Measurements from ENCODE around the gene SERPINA12. TPM values are rescaled to one million over a fixed set of nuclear protein-coding genes. Genes with fewer than 3 reads are reported as not detected.

The SERPINA12 gene
- total RNA-seq, 1 experiment from 2014 or later, result not detected

GRCh38 chr14:94558842-94559241 is 49.6 kb upstream of the SERPINA12 start:
- Histone ChIP-seq H2BK5ac (ENCODE audit: insufficient read length, low read length) (no peak overlapping the region), H3K23ac (ENCODE audit: insufficient read length, low read depth, low read length) (no peak overlapping the region), H2BK12ac (ENCODE audit: insufficient read length, low read depth, low read length) (no peak overlapping the region), H3K4ac (ENCODE audit: low read depth, low read length) (no peak overlapping the region), H4K5ac (ENCODE audit: insufficient read length, low read depth, low read length) (no peak overlapping the region), H2AFZ (ENCODE audit: low read length) (no peak overlapping the region), H3K4me2 (ENCODE audit: insufficient read depth, insufficient read length, low read length) (no peak overlapping the region), H3K79me2 (ENCODE audit: insufficient read depth, low read length) (no peaks in the 10 kb centered on the region), H3K14ac (ENCODE audit: insufficient read depth, low read length) (no peak overlapping the region), H3K23me2 (ENCODE audit: insufficient read length, low read depth, low read length, poor library complexity, severe bottlenecking) (no peaks in the 10 kb centered on the region), H3K27me3 (ENCODE audit: insufficient read depth, low read length) (no peaks in the 10 kb centered on the region), H3K9me3 (ENCODE audit: control insufficient read depth, low read depth, low read length) (no peaks in the 10 kb centered on the region), H4K20me1 (ENCODE audit: control insufficient read depth, insufficient read depth, insufficient read length) (no peaks in the 10 kb centered on the region), H3K56ac (ENCODE audit: insufficient read length, low read depth, low read length) (no peak overlapping the region), H3K79me1 (ENCODE audit: insufficient read depth, low read depth, low read length, poor library complexity, severe bottlenecking) (no peaks in the 10 kb centered on the region), H3K18ac (ENCODE audit: insufficient read length, low read depth, low read length) (no peak overlapping the region), H3K4me1 (ENCODE audit: insufficient read depth, low read length) (no peaks in the 10 kb centered on the region), H3K9ac (ENCODE audit: extremely low read depth, insufficient read length, low read length) (no peak overlapping the region), H4K8ac (replicated peaks; ENCODE audit: insufficient read length, low read depth, low read length) (no peak overlapping the region), H3K27ac (ENCODE audit: insufficient read length, low read depth, low read length) (no peak overlapping the region), H2BK120ac (ENCODE audit: low read depth, low read length, poor library complexity, severe bottlenecking) (no peak overlapping the region), H3T11ph (ENCODE audit: low read length) (no peak overlapping the region), H2BK15ac (ENCODE audit: low read depth, low read length) (no peak overlapping the region), H2AK5ac (ENCODE audit: insufficient read length, low read length) (no peak overlapping the region), H2BK20ac (ENCODE audit: low read depth, low read length, poor library complexity, severe bottlenecking) (no peak overlapping the region), H4K91ac (ENCODE audit: insufficient read length, low read depth, low read length) (no peak overlapping the region)
- peaks cover 15 to 22% of the 10 kb centered on the region in 2 experiments for H3K9me3 Mint-ChIP-seq
- no peaks in the 10 kb centered on the region; the same call in 1 of the 2 replicates for H3K27me3 Mint-ChIP-seq (ENCODE audit: low read depth)
- H3K36me3 Mint-ChIP-seq (ENCODE audit: insufficient read depth in 1 of 3, low read depth in 3 of 3), result peaks cover 2 to 8% (median 4%) of the 10 kb centered on the region in 3 experiments; a peak in 4 of 7 replicates
- no CpG with 5 or more reads among the region's 2 CpGs for WGBS (ENCODE audit: extremely low coverage, insufficient read length, low lambda C conversion rate)
- no peak overlapping the region for H3K27ac Mint-ChIP-seq
- no peak; the same call in 1 of the 3 replicates for TF ChIP-seq CTCF (conservative IDR thresholded peaks at IDR 0.05)
- DNase-seq, result no peak
- H3K4me1 Mint-ChIP-seq, result peaks cover 2 to 5% of the 10 kb centered on the region in 2 experiments; a peak in 2 of 4 replicates
- no peak overlapping the region for H3K4me3 Mint-ChIP-seq

Measured in H9 (cell line).